Pancreas (tissue), 10 donors: ENCODE results near the gene ARL4A. TPM values are rescaled to one million over a fixed set of nuclear protein-coding genes. Genes with fewer than 3 reads are reported as not detected.

ENCODE experiments used
- ATAC-seq, 4 donors: fragments of 200-7000 bp; cut with Tn5 transposase; one replicate each; pipeline versions ENCODE4 v1.8.0 to v1.9.1; 2020; ENCODE audit warnings: mild to moderate bottlenecking in 4 of 4, moderate library complexity in 4 of 4
- DNase-seq, 6 donors: peaks; one replicate each; pipeline ENCODE4 v3.0.0-alpha.2; 2020
- FAIRE-seq: peaks from 2 replicates; lab custom pipeline; 2012; peaks lifted over from hg19 to GRCh38; lab: Jason Lieb, UNC
- H3K27ac ChIP-seq, 4 donors: fragments of 200-600 bp; sonication (generic); 1 replicate in 3 of 4; 2 replicates in 1 of 4; pipeline versions ENCODE4 v1.5.0 to v1.8.0; 2020
- H3K27me3 ChIP-seq, 4 donors: fragments of 200-600 bp; one replicate each; pipeline ENCODE4 v1.8.0; 2021
- H3K36me3 ChIP-seq, 3 donors: fragments of 200-600 bp; sonication (generic) in 1 of 3; one replicate each; pipeline versions ENCODE4 v1.5.0 to v1.8.0; 2020 to 2021
- H3K4me1 ChIP-seq, 3 donors: fragments of 200-600 bp; one replicate each; pipeline ENCODE4 v1.8.0; 2021
- H3K4me3 ChIP-seq, 4 donors: fragments of 200-600 bp; sonication (generic) in 2 of 4; one replicate each; pipeline versions ENCODE4 v1.5.0 to v1.8.0; 2020 to 2021
- H3K9me3 ChIP-seq, 4 donors: fragments of 200-600 bp; one replicate each; pipeline ENCODE4 v1.8.0; 2021
- CTCF ChIP-seq, 4 donors: fragments of 200-600 bp; sonication (generic) in 3 of 4; IDR thresholded peaks; one replicate each; pipeline versions ENCODE4 v1.5.0 to v1.8.0; 2021; ENCODE audit warnings: antibody characterized with exemption in 4 of 4
- WGBS, 2 donors: extraction: QIAGEN DNeasy Blood & Tissue Kit; methylation state at CpG; one replicate each; pipeline ENCODE4 v1.1.7; 2013; 5-methylcytosine and 5-hydroxymethylcytosine counted together
- intact Hi-C, 3 donors: fragments of 100-400 bp; cut with DNase I; formaldehyde crosslinking; loops; one replicate each; pipeline versions ENCODE4 v1.11.1 to v1.14.2; 2022
- polyA plus RNA-seq, 2 donors: library from polyadenylated mRNA; stranded (reverse); fragments of 200-250 nt; gene quantifications; one replicate each; pipeline ENCODE4 v1.2.3, GENCODE V29; 2013
- total RNA-seq, 6 donors: library from RNA; stranded (reverse); fragmentation: NEBNext Ultra II Directional in 4 of 6; extraction: Animal tissue kit (Norgen Biotek cat#: 25700) in 4 of 6; gene quantifications; one replicate each; pipeline versions ENCODE4 v1.2.1 to v1.2.4, GENCODE V29; 2021 to 2023
- donor health status: healthy with polysubstance abuse.
- donor health status: DM: no; HTN: no; CAD: no; lungs with moderate emphysema.
- donor health status: DM: no; HTN: no; CAD: no.
- donor health status: control.
- donor health status: control.
- donor health status: Bipolar disorder and iron deficiency.
- donor health status: DM: yes; HTN: yes; CAD: no.
- donor health status: DM: no; HTN: no; CAD: no.
- donor health status: DM: no; HTN: no; CAD: no.
- donor health status: DM: yes; HTN: yes; CAD: no.

Gene ARL4A
- total and polyA plus RNA-seq, 8 donors = 1.9 to 8.6 (median 4.2) TPM

GRCh38 chr7:12730523-12730922 is 43.1 kb downstream of the ARL4A start:
- FAIRE-seq = no peak
- intact Hi-C loops = no loop called here
- H3K4me3 ChIP-seq = no peak overlapping the region

GRCh38 chr7:12731214-12731656 is 43.8 kb downstream of the ARL4A start:
- DNase-seq (no peak), FAIRE-seq (no peak), ATAC-seq (peak in 2 of 4 donors; percentile 22 to 30)
- Histone ChIP-seq H3K4me3 (no peak overlapping the region), H3K4me1 (peaks cover 0 to 6% (median 5%) of the 10 kb centered on the region in 3 donors), H3K36me3 (no peaks in the 10 kb centered on the region), H3K9me3 (no peaks in the 10 kb centered on the region), H3K27me3 (no peaks in the 10 kb centered on the region), H3K27ac (no peak overlapping the region)
- intact Hi-C loops = no loop called here
- whole genome bisulfite sequencing, 2 donors = 98 to 100% methylated on average over 1 of the region's 1 CpG
- TF ChIP-seq CTCF (IDR thresholded peaks at IDR 0.05) = no peak

More at GRCh38 chr7:12730523-12730922, 43.1 kb downstream of the ARL4A start:
- Histone ChIP-seq H3K4me1 (peaks cover 0 to 6% (median 5%) of the 10 kb centered on the region in 3 donors), H3K36me3 (no peaks in the 10 kb centered on the region), H3K27ac (no peak overlapping the region), H3K9me3 (no peaks in the 10 kb centered on the region), H3K27me3 (no peaks in the 10 kb centered on the region)
- WGBS, 2 donors = 64 to 75% methylated on average over 2 of the region's 2 CpGs
- no peak for DNase-seq
- no peak for ATAC-seq
- TF ChIP-seq CTCF (IDR thresholded peaks at IDR 0.05) = no peak

- no peak overlapping the region for H3K4me3 ChIP-seq
- 82 to 84% methylated on average over 2 of the region's 2 CpGs for WGBS, 2 donors
- H3K36me3 ChIP-seq = no peaks in the 10 kb centered on the region
- no peaks in the 10 kb centered on the region for H3K27me3 ChIP-seq
- no peak for FAIRE-seq
- no peak for ATAC-seq
- no peak for DNase-seq
- intact Hi-C loops = no loop called here
- no peak overlapping the region for H3K27ac ChIP-seq
- H3K4me1 ChIP-seq = peaks cover 0 to 6% (median 5%) of the 10 kb centered on the region in 3 donors
- no peak for TF ChIP-seq CTCF (IDR thresholded peaks at IDR 0.05)
- H3K9me3 ChIP-seq = no peaks in the 10 kb centered on the region
Observed at GRCh38 chr7:12731775-12732174, 44.3 kb downstream of the ARL4A start.

- ATAC-seq = no peak
- intact Hi-C loops = no loop called here
- Histone ChIP-seq H3K36me3 (no peaks in the 10 kb centered on the region), H3K27ac (no peak overlapping the region), H3K4me1 (peaks cover 0 to 6% (median 5%) of the 10 kb centered on the region in 3 donors), H3K27me3 (no peaks in the 10 kb centered on the region), H3K4me3 (no peak overlapping the region), H3K9me3 (no peaks in the 10 kb centered on the region)
- no peak for DNase-seq
- TF ChIP-seq CTCF (IDR thresholded peaks at IDR 0.05) = no peak
- 97 to 99% methylated on average over 1 of the region's 1 CpG for WGBS, 2 donors
- FAIRE-seq = no peak
Observed at GRCh38 chr7:12732428-12732827, 45.0 kb downstream of the ARL4A start.

- peak; percentile 13 for FAIRE-seq
- intact Hi-C loops = no loop called here
Observed at GRCh38 chr7:12735923-12736322, 48.5 kb downstream of the ARL4A start.

More at GRCh38 chr7:12735923-12736322, 48.5 kb downstream of the ARL4A start:
- no peaks in the 10 kb centered on the region for H3K36me3 ChIP-seq
- DNase-seq (no peak), ATAC-seq (no peak)
- H3K4me1 ChIP-seq = peaks cover 0 to 6% (median 0%) of the 10 kb centered on the region in 3 donors
- no peaks in the 10 kb centered on the region for H3K9me3 ChIP-seq
- H3K27ac ChIP-seq = no peak overlapping the region
- no peak for TF ChIP-seq CTCF (IDR thresholded peaks at IDR 0.05)
- no peaks in the 10 kb centered on the region for H3K27me3 ChIP-seq
- WGBS, 2 donors = 72 to 75% methylated on average over 3 of the region's 3 CpGs
- H3K4me3 ChIP-seq = no peak overlapping the region
